GM18909 (cell line): Measurements from ENCODE around the gene ERC2.

Experiments used
- ATAC-seq: cut with Tn5 transposase; IDR thresholded peaks from one replicate; pipeline ENCODE4 v1.9.1; 2021; ENCODE audit warnings: mild to moderate bottlenecking; ENCODE audit not compliant: unreplicated experiment, poor library complexity

The ERC2 gene

DNA sequence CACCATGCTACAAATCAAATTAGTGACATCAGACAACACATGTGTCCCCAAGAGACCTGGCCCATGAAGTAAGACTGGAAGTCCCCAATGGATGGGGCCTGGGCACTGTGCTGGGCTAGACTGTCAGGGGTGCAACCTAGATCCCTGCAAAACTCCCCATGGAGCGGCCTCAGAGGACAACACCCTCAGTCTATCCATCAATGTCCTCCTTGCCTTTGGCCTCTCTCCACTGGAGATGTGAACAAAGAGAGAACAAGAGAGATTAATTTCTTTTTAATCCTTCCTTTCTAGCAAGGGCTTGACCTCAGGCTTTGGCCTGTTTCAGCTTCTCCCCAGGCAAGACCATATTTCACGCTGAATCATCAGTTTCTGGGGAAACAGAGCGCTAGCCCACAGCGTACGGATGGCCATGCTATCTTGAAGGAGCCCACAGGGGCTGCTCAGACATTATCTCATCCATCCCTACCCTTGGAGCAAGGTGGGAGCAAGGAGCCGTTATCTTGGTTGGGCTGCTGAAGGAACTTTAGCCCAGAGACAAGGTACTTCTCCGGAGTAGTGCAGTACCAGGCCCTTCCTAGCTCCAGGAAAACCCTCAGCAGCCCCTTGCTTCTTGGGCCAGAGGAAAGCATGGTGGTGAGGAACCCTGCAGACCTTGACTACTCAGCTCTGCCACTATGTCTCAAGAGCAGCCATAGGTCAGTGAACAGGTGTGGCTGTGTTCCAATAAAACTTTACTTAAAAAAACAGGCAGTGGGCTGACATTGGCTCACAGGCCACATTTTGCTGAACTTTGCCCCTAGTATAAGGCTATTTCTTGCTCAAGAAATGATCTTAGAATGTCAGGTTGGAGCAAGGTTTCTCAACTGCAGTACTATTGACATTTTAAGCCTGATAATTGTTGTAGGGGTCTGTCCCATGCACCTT lies 908.5 kb downstream of the ERC2 start:
- ATAC-seq, result no peak

DNA sequence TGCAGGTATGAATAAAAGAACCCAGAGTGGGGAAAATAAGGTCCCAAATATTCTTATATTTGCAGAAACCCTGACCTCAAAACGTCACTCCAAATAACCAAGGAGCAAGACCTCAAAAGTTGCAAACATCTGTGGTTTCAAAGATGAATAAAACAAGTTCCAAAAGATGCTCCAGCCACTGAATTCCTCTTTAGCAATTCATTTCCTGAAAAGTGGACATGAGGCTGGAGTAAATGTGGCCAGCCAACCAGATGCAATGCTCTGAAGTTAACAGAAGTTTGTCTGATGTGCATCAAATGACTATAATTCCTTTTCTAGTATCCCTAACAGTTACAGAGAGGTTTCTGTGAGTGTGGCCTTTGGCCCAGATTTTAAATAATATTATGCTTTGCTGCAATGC lies 910.0 kb downstream of the ERC2 start:
- ATAC-seq, result no peak

DNA sequence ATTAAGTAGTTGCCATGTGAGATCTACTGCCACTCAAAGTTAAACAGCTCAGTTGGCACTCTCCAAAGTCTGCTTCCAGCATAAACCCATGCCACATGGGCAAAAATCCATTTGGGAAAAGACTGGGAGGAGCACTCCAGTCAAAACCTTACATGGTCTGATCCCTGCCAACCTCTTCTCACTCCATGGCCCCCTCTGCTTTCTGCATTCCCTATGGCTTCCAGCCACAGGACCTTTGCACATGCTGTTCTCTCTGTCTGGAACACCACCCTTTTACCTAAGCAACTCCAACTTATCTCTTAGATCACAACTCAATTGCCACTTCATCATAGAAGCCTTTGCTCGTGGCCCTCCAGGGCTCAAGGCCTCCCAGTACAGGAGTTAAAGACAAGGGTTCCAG lies 910.7 kb downstream of the ERC2 start:
- ATAC-seq, result no peak

GRCh38 chr3:55556619-55557537 lies 911.4 kb downstream of the ERC2 start:
- ATAC-seq, result no peak

GRCh38 chr3:55555873-55556618 lies 912.2 kb downstream of the ERC2 start:
- no peak for ATAC-seq

- no peak for ATAC-seq
These were observed 913.4 kb downstream of the ERC2 start for GRCh38 chr3:55554634-55555425.

DNA sequence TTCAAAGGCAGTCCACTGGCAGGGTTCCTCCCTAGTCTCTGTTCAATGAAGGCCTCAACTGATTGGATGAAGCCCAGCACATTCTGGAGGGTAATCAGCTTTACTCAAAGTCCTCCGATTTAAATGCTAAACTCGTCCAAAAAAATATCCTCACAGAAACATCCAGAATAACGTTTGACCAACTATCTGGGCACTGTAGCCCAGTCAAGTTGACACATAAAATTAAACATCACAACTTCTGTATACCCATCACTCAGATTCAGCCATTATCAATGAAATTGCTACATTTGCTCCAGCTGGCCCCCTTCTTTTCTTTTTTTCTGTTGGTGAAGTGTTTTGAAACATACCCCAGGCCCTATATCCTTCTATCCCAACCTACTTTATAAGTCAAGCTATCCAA lies 916.6 kb downstream of the ERC2 start:
- ATAC-seq, result no peak

DNA sequence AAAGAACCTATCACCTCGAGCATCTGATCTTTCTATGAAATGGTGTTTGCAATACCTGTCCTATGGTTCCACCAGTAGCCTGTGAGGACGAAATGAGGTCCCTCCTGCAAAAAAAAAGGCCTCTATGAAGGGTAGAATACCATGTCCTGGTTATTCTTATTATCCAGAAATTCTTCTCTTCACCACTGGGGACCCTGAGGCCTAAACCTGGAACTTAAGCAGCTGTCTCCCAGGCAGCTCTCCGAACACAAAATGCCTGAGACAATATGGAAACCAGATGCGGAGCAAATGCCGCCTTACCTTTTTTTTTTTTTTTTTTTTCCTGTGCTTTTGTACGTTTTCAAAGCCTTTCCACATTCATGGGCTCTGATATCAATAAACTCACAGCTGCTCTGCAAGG lies 919.1 kb downstream of the ERC2 start:
- no peak for ATAC-seq

DNA sequence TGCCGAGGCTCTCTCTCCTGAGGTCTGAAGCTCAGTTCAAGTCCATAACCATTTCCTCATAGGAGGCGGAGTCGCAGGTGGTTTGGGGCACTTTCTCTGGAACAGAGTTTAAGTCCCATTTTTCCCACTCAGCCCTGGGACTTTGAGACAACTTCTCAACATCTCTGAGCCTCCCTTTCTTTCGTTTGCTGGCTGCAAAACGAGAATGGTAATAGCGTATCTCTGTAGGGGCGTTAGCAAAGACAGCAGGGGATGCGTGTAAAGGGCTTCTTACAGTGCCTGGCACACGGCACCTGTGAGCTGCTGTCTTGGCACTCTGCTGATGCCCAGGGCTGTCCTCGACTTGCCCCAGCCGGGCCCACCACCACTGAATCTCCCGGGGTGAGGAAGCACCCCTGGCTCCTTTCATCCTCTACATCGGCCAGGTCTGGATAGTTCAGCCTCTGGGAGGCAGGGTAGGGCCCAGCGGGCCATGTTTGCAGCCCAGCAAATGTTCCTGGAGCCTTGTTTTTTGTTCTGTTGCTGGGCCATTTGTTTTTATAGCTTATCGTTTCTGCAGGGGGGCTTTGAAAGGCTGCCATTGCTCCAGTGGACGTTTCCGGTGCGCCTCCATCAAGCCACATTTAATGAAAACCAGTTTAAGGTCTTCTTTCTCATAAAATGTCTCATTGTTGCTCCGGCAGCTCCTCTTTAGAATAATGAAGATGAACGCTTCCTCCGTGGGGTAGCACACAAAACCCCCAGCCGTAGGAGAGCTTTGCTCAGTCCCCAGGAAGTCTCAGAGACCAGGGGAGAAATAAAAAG lies 921.2 kb downstream of the ERC2 start:
- no peak for ATAC-seq

DNA sequence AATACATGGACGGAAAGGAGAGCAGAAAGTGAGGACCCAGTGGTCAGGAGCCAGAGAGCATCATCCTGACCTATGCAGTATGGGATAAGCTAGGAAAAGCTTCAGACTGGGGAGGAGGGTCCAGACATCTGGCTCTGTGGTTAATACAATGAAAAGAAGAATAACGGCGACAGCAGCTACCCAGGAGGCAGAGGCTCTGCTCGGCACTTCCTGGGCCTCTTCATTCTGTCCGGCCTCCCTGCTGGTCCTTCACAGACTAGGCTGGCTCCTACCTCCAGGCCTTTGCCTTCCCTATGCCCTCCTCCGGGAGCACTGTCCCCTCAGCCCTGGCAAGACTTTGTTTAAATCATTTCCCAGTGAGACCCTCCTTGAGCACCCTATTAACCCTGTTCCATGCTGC lies 922.3 kb downstream of the ERC2 start:
- ATAC-seq, result no peak

- ATAC-seq, result no peak
These were observed 924.0 kb downstream of the ERC2 start for GRCh38 chr3:55544219-55544618.

DNA sequence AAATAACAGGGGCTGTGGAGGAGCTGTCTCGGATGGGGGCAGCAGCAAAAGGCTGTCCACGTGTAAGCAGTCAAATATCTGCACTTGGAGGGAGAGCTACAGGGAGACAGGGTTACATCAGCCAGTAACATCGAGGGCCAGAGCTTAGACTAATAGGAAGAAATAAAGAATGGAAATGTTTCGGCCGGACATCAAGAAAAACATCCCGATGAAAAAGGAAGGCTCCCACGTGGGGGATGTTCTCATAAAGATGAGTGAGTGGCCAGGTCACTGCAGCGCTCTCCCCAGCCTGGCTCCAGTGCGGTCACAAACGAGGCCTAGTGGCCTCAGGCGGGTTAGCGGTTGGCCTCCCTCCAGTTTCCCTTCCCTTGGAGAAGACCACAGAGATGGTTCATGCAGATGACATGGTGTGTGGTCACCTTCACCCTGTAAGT lies 925.1 kb downstream of the ERC2 start:
- no peak for ATAC-seq

DNA sequence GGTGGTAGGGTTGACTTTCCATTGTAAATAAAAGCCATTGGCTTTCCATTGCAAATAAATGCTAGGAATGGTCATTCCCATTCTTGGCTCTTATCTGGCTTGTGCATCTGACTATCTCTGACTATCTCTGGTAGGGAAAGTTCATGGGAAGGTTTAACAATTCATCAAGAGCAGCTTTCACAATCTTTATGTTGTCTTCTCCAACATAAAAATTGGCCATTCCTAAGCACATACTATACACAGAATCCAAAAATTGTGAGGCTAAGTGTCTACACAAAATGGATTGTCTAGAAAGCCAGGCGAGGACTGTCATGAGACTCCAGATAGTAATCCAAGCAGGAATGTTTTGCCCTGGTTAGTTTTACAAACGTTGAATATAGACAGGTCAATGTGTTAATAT lies 926.8 kb downstream of the ERC2 start:
- ATAC-seq, result no peak

- ATAC-seq, result no peak
These were observed 927.3 kb downstream of the ERC2 start for GRCh38 chr3:55541016-55541415.

DNA sequence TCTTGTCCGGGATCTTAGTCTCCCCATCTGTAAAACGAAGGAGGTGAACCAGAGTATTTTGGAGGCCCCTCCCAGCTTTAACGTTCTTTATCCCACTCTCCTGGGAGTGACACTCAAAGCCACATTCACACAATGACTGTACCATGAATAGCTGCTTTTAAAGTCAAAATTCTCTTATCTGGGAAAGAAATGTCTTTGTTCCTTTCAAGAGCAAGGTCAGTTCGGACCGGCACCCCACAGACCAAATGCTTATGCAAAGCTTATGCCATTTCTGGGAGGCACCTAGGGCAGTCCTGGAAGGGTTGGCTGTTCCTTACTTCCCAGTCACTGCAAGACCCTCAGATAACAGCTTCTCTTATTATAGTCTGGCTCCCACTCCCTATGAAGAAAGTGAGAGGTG lies 927.7 kb downstream of the ERC2 start:
- no peak for ATAC-seq

DNA sequence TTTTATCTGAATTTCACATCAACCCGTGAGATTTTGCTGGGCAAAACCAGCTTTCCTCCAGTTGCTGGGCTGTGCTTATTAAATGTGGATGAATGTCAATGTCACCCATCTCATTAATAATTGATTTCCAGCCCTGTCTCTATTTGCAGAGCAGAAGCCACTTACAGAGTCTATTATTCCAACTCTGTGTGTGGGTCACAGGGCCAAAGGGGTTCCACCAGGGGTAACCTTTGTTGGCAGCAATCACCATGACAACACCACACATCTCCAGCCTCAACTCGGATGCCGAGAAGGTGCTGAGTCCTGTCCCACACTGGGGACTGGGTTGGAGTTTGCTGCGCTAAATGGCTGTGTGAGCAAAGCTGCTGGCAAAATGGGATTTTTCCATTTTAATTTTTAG lies 930.1 kb downstream of the ERC2 start:
- ATAC-seq, result no peak

GRCh38 chr3:55537563-55537962 lies 930.7 kb downstream of the ERC2 start:
- ATAC-seq, result no peak

DNA sequence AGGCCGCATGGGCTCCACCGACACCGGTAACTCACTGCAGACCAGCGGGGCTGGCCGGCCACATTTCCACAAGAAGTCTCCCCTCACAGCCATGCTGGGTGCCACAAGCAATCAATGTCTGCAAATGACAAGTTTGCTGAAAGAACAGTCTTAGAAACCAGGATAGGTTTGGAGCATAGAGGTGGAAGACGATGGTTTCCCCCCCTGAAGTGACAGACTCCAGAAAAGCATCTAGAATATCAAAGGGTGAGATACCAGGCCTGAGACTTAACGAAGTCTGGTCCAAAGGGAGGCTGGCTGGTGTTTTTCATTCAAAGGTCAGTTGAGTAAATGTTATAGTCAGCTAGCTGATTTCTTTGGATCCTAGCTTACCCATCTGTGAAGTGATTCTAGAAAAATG lies 931.1 kb downstream of the ERC2 start:
- ATAC-seq, result no peak

GRCh38 chr3:55534876-55535275 lies 933.4 kb downstream of the ERC2 start:
- no peak for ATAC-seq
